SU-DHL-6 (cell line): Measurements from ENCODE around the gene MEIOSIN.
"Not testable (repeated sequence)": the region's sequence is repeated elsewhere in the genome, so short reads cannot be mapped to it uniquely, and the experiment has no call there.

ENCODE experiments used
- H2AFZ ChIP-seq: fragments of 200-600 bp; sonication (generic); 2 replicates; pipeline ENCODE4 v1.6.1; 2014; ENCODE audit warnings: low read depth, mild to moderate bottlenecking, moderate library complexity, mixed read lengths, antibody characterized with exemption, low read length; ENCODE audit not compliant: severe bottlenecking
- H3F3A ChIP-seq: fragments of 200-600 bp; shearing (Covaris generic); 2 replicates; pipeline ENCODE4 v1.6.0; 2016; ENCODE audit warnings: antibody characterized with exemption, mild to moderate bottlenecking; ENCODE audit not compliant: insufficient read depth
- H3K27ac ChIP-seq: fragments of 200-600 bp; sonication (generic); 2 replicates; pipeline ENCODE4 v1.5.1; 2016; ENCODE audit warnings: low read depth, mild to moderate bottlenecking, low read length, moderate library complexity, mixed read lengths
- H3K27me3 ChIP-seq: fragments of 200-600 bp; sonication (generic), shearing (Covaris generic); 2 replicates; pipeline ENCODE4 v1.6.0; 2014; ENCODE audit warnings: mild to moderate bottlenecking, low read length
- H3K36me3 ChIP-seq: fragments of 200-600 bp; sonication (generic); 2 replicates; pipeline ENCODE4 v1.6.1; 2014; ENCODE audit warnings: mild to moderate bottlenecking, low read length, mixed read lengths
- H3K4me2 ChIP-seq: fragments of 300-600, 200-600 bp; shearing (Covaris generic), sonication (generic); 2 replicates; pipeline ENCODE4 v1.6.0; 2014; ENCODE audit warnings: low read length, low read depth, mild to moderate bottlenecking; ENCODE audit not compliant: poor library complexity, severe bottlenecking
- H3K4me3 ChIP-seq: fragments of 200-600 bp; sonication (generic); 2 replicates; pipeline ENCODE4 v1.5.1; 2014; ENCODE audit warnings: antibody characterized with exemption, low read length, mild to moderate bottlenecking, mixed read lengths; ENCODE audit not compliant: insufficient read depth, poor library complexity, severe bottlenecking
- H3K79me2 ChIP-seq: fragments of 200-600 bp; sonication (generic); 2 replicates; pipeline ENCODE4 v1.6.1; 2014; ENCODE audit warnings: mild to moderate bottlenecking, low read length, moderate library complexity; ENCODE audit not compliant: insufficient read depth
- H3K9ac ChIP-seq: fragments of 200-600 bp; sonication (generic); 2 replicates; pipeline ENCODE4 v1.7.0; 2014; ENCODE audit warnings: mild to moderate bottlenecking, low read length
- H3K9me2 ChIP-seq: fragments of 200-600 bp; sonication (generic); replicated peaks from 2 replicates; pipeline ENCODE4 v1.6.1; 2014; ENCODE audit warnings: low read length; ENCODE audit not compliant: insufficient read depth
- H3K9me3 ChIP-seq: fragments of 200-600 bp; sonication (generic); 2 replicates; pipeline ENCODE4 v1.6.1; 2014; ENCODE audit warnings: low read length, mixed read lengths; ENCODE audit not compliant: insufficient read depth
- H4K20me1 ChIP-seq: fragments of 200-600 bp; sonication (generic); 2 replicates; pipeline ENCODE4 v1.6.1; 2014; ENCODE audit warnings: low read depth, mild to moderate bottlenecking, antibody characterized with exemption, low read length, moderate library complexity, mixed read lengths
- CTCF ChIP-seq: fragments of 200-600 bp; sonication (generic); IDR thresholded peaks from one replicate; pipeline ENCODE4 v1.5.1; 2017; ENCODE audit warnings: antibody characterized with exemption, mild to moderate bottlenecking, low read length, moderate library complexity; ENCODE audit not compliant: insufficient read depth, poor library complexity, severe bottlenecking
- EZH2phosphoT487 ChIP-seq: fragments of 200-600 bp; sonication (generic), shearing (Covaris generic); conservative IDR thresholded peaks from 2 replicates; pipeline ENCODE4 v1.6.1; 2018; ENCODE audit warnings: mild to moderate bottlenecking, antibody characterized with exemption, low read length, moderate library complexity, mixed read lengths

The MEIOSIN gene

GRCh38 chr19:45793178-45793564 is 59.9 kb downstream of the MEIOSIN start:
- H2AFZ ChIP-seq, result no peak overlapping the region
- H3K4me2 ChIP-seq, result peak overlapping the region; percentile 36
- no peaks in the 10 kb centered on the region for H3K27me3 ChIP-seq
- no peaks in the 10 kb centered on the region for H4K20me1 ChIP-seq
- H3K36me3 ChIP-seq, result no peaks in the 10 kb centered on the region
- no peaks in the 10 kb centered on the region for H3K9me3 ChIP-seq
- no peaks in the 10 kb centered on the region for H3K9me2 ChIP-seq
- peaks cover 10% of the 10 kb centered on the region for H3K79me2 ChIP-seq
- no peak overlapping the region for H3K27ac ChIP-seq
- H3K9ac ChIP-seq, result no peak overlapping the region
- no peaks in the 10 kb centered on the region for H3F3A ChIP-seq
- peak overlapping the region; percentile 22 for H3K4me3 ChIP-seq
- no peak for TF ChIP-seq EZH2phosphoT487
- no peak for TF ChIP-seq CTCF

GRCh38 chr19:45793876-45794275 is 60.6 kb downstream of the MEIOSIN start:
- no peak overlapping the region for H3K27ac ChIP-seq
- no peaks in the 10 kb centered on the region for H3K27me3 ChIP-seq
- no peak overlapping the region for H3K4me2 ChIP-seq
- no peaks in the 10 kb centered on the region for H4K20me1 ChIP-seq
- H3K9me2 ChIP-seq, result no peaks in the 10 kb centered on the region
- no peaks in the 10 kb centered on the region for H3K36me3 ChIP-seq
- peaks cover 10% of the 10 kb centered on the region for H3K79me2 ChIP-seq
- no peak overlapping the region for H3K4me3 ChIP-seq
- H3F3A ChIP-seq, result no peaks in the 10 kb centered on the region
- no peak for TF ChIP-seq CTCF
- TF ChIP-seq EZH2phosphoT487, result no peak
- H3K9ac ChIP-seq, result no peak overlapping the region
- H2AFZ ChIP-seq, result no peak overlapping the region
- no peaks in the 10 kb centered on the region for H3K9me3 ChIP-seq

GRCh38 chr19:45794627-45795026 is 61.4 kb downstream of the MEIOSIN start:
- Histone ChIP-seq H4K20me1 (no peaks in the 10 kb centered on the region), H2AFZ (no peak overlapping the region), H3K36me3 (no peaks in the 10 kb centered on the region), H3K9ac (no peak overlapping the region), H3K9me2 (no peaks in the 10 kb centered on the region), H3K4me3 (no peak overlapping the region), H3K9me3 (no peaks in the 10 kb centered on the region), H3K4me2 (no peak overlapping the region), H3K27me3 (no peaks in the 10 kb centered on the region), H3K27ac (no peak overlapping the region), H3K79me2 (peaks cover 10% of the 10 kb centered on the region), H3F3A (no peaks in the 10 kb centered on the region)
- no peak for TF ChIP-seq EZH2phosphoT487
- no peak for TF ChIP-seq CTCF

- Histone ChIP-seq H3K9ac (no peak overlapping the region), H3K4me2 (no peak overlapping the region), H4K20me1 (no peaks in the 10 kb centered on the region), H3K79me2 (no peaks in the 10 kb centered on the region), H2AFZ (no peak overlapping the region), H3K9me3 (no peaks in the 10 kb centered on the region), H3K9me2 (no peaks in the 10 kb centered on the region), H3F3A (no peaks in the 10 kb centered on the region), H3K36me3 (no peaks in the 10 kb centered on the region), H3K27ac (no peak overlapping the region), H3K4me3 (no peak overlapping the region), H3K27me3 (no peaks in the 10 kb centered on the region)
- no peak for TF ChIP-seq EZH2phosphoT487
- peak; percentile 60 for TF ChIP-seq CTCF
Observed at GRCh38 chr19:45798995-45799517, 65.8 kb downstream of the MEIOSIN start.

- H4K20me1 ChIP-seq, H3K9ac ChIP-seq, H3K9me3 ChIP-seq, H3K9me2 ChIP-seq, H3K4me2 ChIP-seq, H3K4me3 ChIP-seq, H3K27ac ChIP-seq, H2AFZ ChIP-seq, H3K27me3 ChIP-seq, H3K36me3 ChIP-seq, H3F3A ChIP-seq, H3K79me2 ChIP-seq: not testable (repeated sequence)
Observed at GRCh38 chr19:45799541-45799940, 66.3 kb downstream of the MEIOSIN start.
